HG03196 (cell line): Measurements from ENCODE around the gene TFAP2B.

Source experiments
- ATAC-seq: cut with Tn5 transposase; IDR thresholded peaks from one replicate; pipeline ENCODE4 v1.9.1; 2021; ENCODE audit not compliant: unreplicated experiment

Gene TFAP2B

GRCh38 chr6:50818673-50819072, at the start of gene TFAP2B:
TFAP2B (plus strand) TSS chr6:50818871; CDS start chr6:50818892, 21 bp downstream.
- ATAC-seq = no peak

GRCh38 chr6:50778696-50779095, 40.0 kb upstream of the TFAP2B start:
- no peak for ATAC-seq

- ATAC-seq = no peak
Observed at GRCh38 chr6:50780382-50780781, 38.3 kb upstream of the TFAP2B start.

- no peak for ATAC-seq
Observed at GRCh38 chr6:50785921-50786320, 32.8 kb upstream of the TFAP2B start.

- no peak for ATAC-seq
Observed at GRCh38 chr6:50791900-50792508, 26.7 kb upstream of the TFAP2B start.

- ATAC-seq = no peak
Observed at GRCh38 chr6:50792771-50793170, 25.9 kb upstream of the TFAP2B start.

GRCh38 chr6:50795574-50795973, 23.1 kb upstream of the TFAP2B start:
- no peak for ATAC-seq

GRCh38 chr6:50804283-50804682, 14.4 kb upstream of the TFAP2B start:
- no peak for ATAC-seq

GRCh38 chr6:50807035-50807434, 11.6 kb upstream of the TFAP2B start:
- ATAC-seq = no peak

- peak; percentile 38 for ATAC-seq
Observed at GRCh38 chr6:50815436-50816114, 3.1 kb upstream of the TFAP2B start.

- peak; percentile 78 for ATAC-seq
Observed at GRCh38 chr6:50816115-50816675, 2.5 kb upstream of the TFAP2B start.

- no peak for ATAC-seq
Observed at GRCh38 chr6:50816947-50817645, 1.6 kb upstream of the TFAP2B start.

GRCh38 chr6:50817646-50817950, 1.1 kb upstream of the TFAP2B start:
- ATAC-seq = no peak

- ATAC-seq = no peak
Observed at GRCh38 chr6:50818020-50818419, 651 bp upstream of the TFAP2B start.

- no peak for ATAC-seq
Observed at GRCh38 chr6:50819466-50819903, 814 bp downstream of the TFAP2B start.

- ATAC-seq = no peak
Observed at GRCh38 chr6:50819904-50820868, 1.5 kb downstream of the TFAP2B start.

GRCh38 chr6:50820869-50821264, 2.2 kb downstream of the TFAP2B start:
- no peak for ATAC-seq

GRCh38 chr6:50821441-50822077, 2.9 kb downstream of the TFAP2B start:
- ATAC-seq = no peak

- no peak for ATAC-seq
Observed at GRCh38 chr6:50822078-50822476, 3.4 kb downstream of the TFAP2B start.
